ENCODE data around the gene BGLAP.

DNA sequence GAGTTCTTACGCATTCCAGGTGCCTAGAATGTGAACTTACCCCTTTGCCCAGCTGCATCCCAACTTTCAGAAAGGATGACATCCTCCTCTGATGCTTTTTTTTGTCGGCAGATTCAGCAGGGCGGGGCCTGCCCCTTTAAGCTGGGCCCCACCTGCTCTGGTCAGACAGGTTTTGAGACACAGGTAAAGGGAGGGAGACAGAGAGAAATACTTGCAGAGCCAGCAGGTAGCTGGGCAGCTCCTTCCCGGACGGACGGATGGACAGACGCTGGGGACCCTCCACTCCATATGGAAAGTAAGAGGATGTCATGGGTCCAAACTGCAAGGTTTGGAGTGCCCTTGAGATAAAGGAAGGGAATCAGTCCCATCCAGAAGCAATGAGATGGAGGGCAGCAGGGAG, 42.1 kb downstream of the BGLAP start, which contains the start of gene TMEM79:
- no peak for TF ChIP-seq POLR2A (IDR thresholded peaks at IDR 0.05)
- TF ChIP-seq CTCF (IDR thresholded peaks at IDR 0.05) = no peak
